Stimulated activated CD8-positive, alpha-beta memory T cell treated with anti-CD3 and anti-CD28 coated beads, Interleukin-2, amount 100 ng/mL, for 1 hour (primary cell): Measurements from ENCODE around the gene MAOB.

Experiments used
- DNase-seq, 2 donors: peaks; one replicate each; pipeline ENCODE4 v3.0.0-alpha.2; 2020; ENCODE audit warnings: low read depth in 2 of 2

The MAOB gene

DNA sequence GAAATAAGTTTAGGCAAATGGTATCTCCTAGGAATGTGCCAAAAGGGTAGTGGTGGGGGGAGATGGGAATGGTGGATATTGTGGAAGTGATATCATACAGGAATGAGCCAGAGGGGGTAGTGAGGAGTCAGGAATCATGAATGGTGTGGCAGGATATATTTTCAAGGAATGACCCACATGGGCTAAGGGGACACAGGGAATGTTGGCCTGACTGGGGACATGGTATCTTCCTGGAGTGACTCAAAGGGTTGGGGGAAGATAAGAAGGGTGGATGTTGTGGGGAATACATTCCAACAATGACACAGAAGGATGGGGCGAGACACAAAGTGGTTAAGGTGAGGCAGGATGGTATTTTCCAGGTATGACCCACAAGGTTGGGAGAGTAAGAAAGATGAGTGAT lies 165.6 kb downstream of the MAOB start:
- DNase-seq: no peak
